IMR-90 (cell line): ENCODE results near the gene ARHGAP15. TPM values are rescaled to one million over a fixed set of nuclear protein-coding genes. Genes with fewer than 3 reads are reported as not detected.

ENCODE experiments used
- ATAC-seq: fragments of 200-7000 bp; cut with Tn5 transposase; 2 replicates; pipeline ENCODE4 v1.9.1; 2020; ENCODE audit warnings: low read depth, mild to moderate bottlenecking, moderate library complexity
- BruUV-seq: library from RNA; stranded (reverse); fragments of 400-500 nt; replicated peaks from 2 replicates; lab custom pipeline; 2021; lab: Mats Ljungman, UMichigan
- CTCF ChIA-PET: fragments of 300-600 bp; formaldehyde crosslinking; extraction: SDS; loops from one replicate; lab custom pipeline; 2021; ENCODE audit warnings: antibody characterized with exemption; lab: Yijun Ruan, JAX
- POLR2A ChIA-PET: fragments of 300-600 bp; sonication (Branson Sonifier 250); formaldehyde crosslinking; loops from one replicate; lab custom pipeline; 2022; ENCODE audit warnings: antibody characterized with exemption; ENCODE audit not compliant: unreplicated experiment; lab: Charles Lee
- DNase-seq: peaks from one replicate; pipeline ENCODE4 v3.0.0; 2013
- H2AFZ ChIP-seq: replicated peaks from 2 replicates; pipeline ENCODE3; 2013; ENCODE audit warnings: low read length, mild to moderate bottlenecking; ENCODE audit not compliant: poor library complexity
- H2AK5ac ChIP-seq: 2 replicates; pipeline ENCODE4 v1.6.1; 2013; ENCODE audit warnings: low read depth, low read length, inconsistent platforms
- H2AK9ac ChIP-seq: replicated peaks from 2 replicates; pipeline ENCODE3; 2013; ENCODE audit warnings: mild to moderate bottlenecking, low read depth, low read length, moderate library complexity; ENCODE audit not compliant: poor library complexity
- H2BK120ac ChIP-seq: 2 replicates; pipeline ENCODE4 v1.6.1; 2013; ENCODE audit warnings: low read depth, low read length, inconsistent platforms
- H2BK15ac ChIP-seq: 3 replicates; pipeline ENCODE4 v1.6.1; 2013; ENCODE audit warnings: low read depth, low read length, inconsistent platforms
- H2BK20ac ChIP-seq: 2 replicates; pipeline ENCODE4 v1.6.1; 2013; ENCODE audit warnings: low read depth, mild to moderate bottlenecking, inconsistent platforms, low read length, moderate library complexity
- H2BK5ac ChIP-seq: 2 replicates; pipeline ENCODE4 v1.6.1; 2013; ENCODE audit warnings: mild to moderate bottlenecking, low read depth, low read length, inconsistent platforms; ENCODE audit not compliant: poor library complexity, severe bottlenecking
- H3K14ac ChIP-seq: replicated peaks from 2 replicates; pipeline ENCODE4 v1.6.1; 2013; ENCODE audit warnings: low read depth, low read length, inconsistent platforms
- H3K18ac ChIP-seq: 2 replicates; pipeline ENCODE4 v1.6.1; 2013; ENCODE audit warnings: low read depth, low read length, control low read depth
- H3K23ac ChIP-seq: 2 replicates; pipeline ENCODE4 v1.6.1; 2013; ENCODE audit warnings: low read depth, low read length, inconsistent platforms
- H3K27ac ChIP-seq: 2 replicates; pipeline ENCODE4 v1.5.1; 2013; ENCODE audit warnings: mild to moderate bottlenecking, control low read depth, low read length; ENCODE audit not compliant: insufficient read depth
- H3K27me3 ChIP-seq: 2 replicates; pipeline ENCODE4 v1.6.1; 2013; ENCODE audit warnings: low read length; ENCODE audit not compliant: control insufficient read depth, insufficient read depth
- H3K36me3 ChIP-seq: 2 replicates; pipeline ENCODE4 v1.6.1; 2013; ENCODE audit warnings: low read length, mixed read lengths; ENCODE audit not compliant: control insufficient read depth, insufficient read depth
- H3K4ac ChIP-seq: 2 replicates; pipeline ENCODE4 v1.6.1; 2013; ENCODE audit warnings: low read depth, low read length, inconsistent platforms
- H3K4me1 ChIP-seq: 2 replicates; pipeline ENCODE4 v1.6.1; 2013; ENCODE audit warnings: low read length, mixed read lengths; ENCODE audit not compliant: control insufficient read depth, insufficient read depth
- H3K4me2 ChIP-seq: 2 replicates; pipeline ENCODE4 v1.6.1; 2013; ENCODE audit warnings: low read depth, mild to moderate bottlenecking, control low read depth, low read length, moderate library complexity
- H3K4me3 ChIP-seq: 2 replicates; pipeline ENCODE4 v1.5.1; 2013; ENCODE audit warnings: low read depth, mild to moderate bottlenecking, control low read depth, low read length, moderate library complexity; ENCODE audit not compliant: insufficient read depth
- H3K56ac ChIP-seq: 2 replicates; pipeline ENCODE4 v1.6.1; 2013; ENCODE audit warnings: low read length, inconsistent platforms; ENCODE audit not compliant: insufficient read depth; ENCODE audit errors: extremely low read depth
- H3K79me1 ChIP-seq, 2 experiments: 2 replicates each; pipeline ENCODE4 v1.6.1; 2013; ENCODE audit warnings: low read length in 2 of 2, inconsistent platforms in 1 of 2, low read depth in 1 of 2
- H3K9ac ChIP-seq: 2 replicates; pipeline ENCODE4 v1.6.1; 2013; ENCODE audit warnings: low read depth, low read length, control low read depth
- H3K9me1 ChIP-seq: 2 replicates; pipeline ENCODE4 v1.6.1; 2013; ENCODE audit warnings: low read length, inconsistent platforms; ENCODE audit not compliant: insufficient read depth
- H3K9me3 ChIP-seq: 2 replicates; pipeline ENCODE4 v1.6.1; 2013; ENCODE audit warnings: low read length; ENCODE audit not compliant: control insufficient read depth, insufficient read depth
- H4K20me1 ChIP-seq: 2 replicates; pipeline ENCODE4 v1.6.1; 2013; ENCODE audit warnings: low read length, inconsistent platforms; ENCODE audit not compliant: insufficient read depth
- H4K5ac ChIP-seq: 2 replicates; pipeline ENCODE4 v1.6.1; 2013; ENCODE audit warnings: mild to moderate bottlenecking, low read depth, low read length, control low read depth
- H4K8ac ChIP-seq, 2 experiments: 2 replicates each; pipeline ENCODE4 v1.6.1; 2013; ENCODE audit warnings: low read depth in 2 of 2, low read length in 2 of 2, control low read depth in 1 of 2, inconsistent platforms in 1 of 2
- H4K91ac ChIP-seq: 2 replicates; pipeline ENCODE4 v1.6.1; 2013; ENCODE audit warnings: low read depth, low read length, inconsistent platforms; ENCODE audit not compliant: insufficient read depth
- CTCF ChIP-seq: conservative IDR thresholded peaks from 2 replicates; pipeline ENCODE4 v1.5.1; 2012; ENCODE audit warnings: mild to moderate bottlenecking, low read depth, low read length, improper control_type of control experiment
- WGBS, 2 experiments: methylation state at CpG; one replicate each; pipeline versions ENCODE4 v1.1.5 to v1.1.7; 2013; ENCODE audit warnings: missing lambda C conversion rate in 2 of 2; ENCODE audit not compliant: insufficient read length in 1 of 2; ENCODE audit errors: extremely low coverage in 2 of 2; 5-methylcytosine and 5-hydroxymethylcytosine counted together
- dilution Hi-C: fragments of 300-500 bp; cut with HindIII; formaldehyde crosslinking; loops from one replicate; pipeline ENCODE4 v1.14.3; 2018; ENCODE audit warnings: low sequenced_read_pairs; ENCODE audit not compliant: unreplicated experiment
- in situ Hi-C: fragments of 300-500 bp; cut with MboI; formaldehyde crosslinking; loops from 3 replicates; pipeline ENCODE4 v1.14.3; 2019; ENCODE audit warnings: low sequenced_read_pairs, inconsistent platforms, mixed read lengths
- intact Hi-C: fragments of 100-400 bp; cut with micrococcal nuclease; formaldehyde crosslinking; loops from 2 replicates; pipeline ENCODE4 v1.10.0; 2022
- polyA plus RNA-seq, 3 experiments: library from polyadenylated mRNA; depleted of rRNA; stranded (reverse); fragments of >200 nt; gene quantifications; 2 replicates each; pipeline ENCODE4 v1.2.3, GENCODE V29; 2012; ENCODE audit warnings: low replicate concordance in 1 of 3
- total RNA-seq: library from RNA; depleted of rRNA; stranded (reverse); fragments of >200 nt; gene quantifications from 2 replicates; pipeline ENCODE4 v1.2.3, GENCODE V29; 2012

The ARHGAP15 gene
- total and polyA plus RNA-seq, 2 of the 4 experiments (the other 2 are of a cell fraction): not detected

GRCh38 chr2:143734507-143734906 lies 605.3 kb downstream of the ARHGAP15 start:
- Histone ChIP-seq H3K27me3 (no peaks in the 10 kb centered on the region), H3K9me1 (no peaks in the 10 kb centered on the region), H4K20me1 (no peaks in the 10 kb centered on the region), H3K23ac (no peak overlapping the region), H3K9me3 (no peaks in the 10 kb centered on the region), H4K91ac (no peak overlapping the region), H3K4me1 (no peaks in the 10 kb centered on the region), H4K5ac (no peak overlapping the region), H3K4ac (no peak overlapping the region), H2AK9ac (no peak overlapping the region), H3K18ac (no peak overlapping the region), H3K36me3 (no peaks in the 10 kb centered on the region), H4K8ac (no peak overlapping the region), H3K9ac (no peak overlapping the region), H2AK5ac (no peak overlapping the region), H2BK15ac (no peak overlapping the region), H2BK20ac (no peak overlapping the region), H3K27ac (no peak overlapping the region), H3K56ac (no peak overlapping the region), H3K14ac (no peak overlapping the region), H2BK5ac (no peak overlapping the region), H3K4me3 (no peak overlapping the region), H3K4me2 (no peak overlapping the region), H2BK120ac (no peak overlapping the region), H2AFZ (no peak overlapping the region), H3K79me1 (no peaks in the 10 kb centered on the region)
- intact Hi-C loops: no loop called here
- no peak for TF ChIP-seq CTCF
- DNase-seq (no peak), ATAC-seq (no peak)
- POLR2A ChIA-PET: no interaction called here
- in situ Hi-C loops: no loop called here
- WGBS, 2 experiments: no CpG with 5 or more reads among the region's 2 CpGs
- CTCF ChIA-PET: no interaction called here
- dilution Hi-C loops: no loop called here
- BruUV-seq: no TSS peak
